ENCODE data around the gene TMCO5A.
"Not testable (repeated sequence)": the region's sequence is repeated elsewhere in the genome, so short reads cannot be mapped to it uniquely, and the experiment has no call there.

Gene TMCO5A

DNA sequence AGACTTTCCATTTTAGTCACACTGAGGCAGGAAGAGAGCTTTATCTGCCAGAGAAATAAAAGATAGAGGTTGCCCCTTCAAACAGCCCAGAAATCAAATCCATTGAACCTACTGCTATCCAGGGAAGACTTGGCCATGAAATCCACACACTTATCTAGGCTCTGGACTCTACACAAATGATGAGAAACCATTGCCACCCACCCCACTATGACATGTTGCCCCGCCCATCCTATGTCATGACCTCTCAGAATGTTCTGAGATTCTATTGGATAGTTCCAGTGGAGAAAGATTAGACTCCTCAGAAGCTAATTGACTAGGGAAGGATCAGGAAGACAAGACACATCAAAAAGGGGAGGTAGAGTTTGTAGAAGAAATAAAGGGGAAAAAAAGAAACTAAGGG is at the start of gene TMCO5A:
TSS of gene TMCO5A (plus strand) at position 301 of the 400 bp plus-strand sequence. CDS start 1,684 bp downstream, outside the sequence.
- DNase-seq, result no peak

- no peak for DNase-seq
These were observed 48.8 kb upstream of the TMCO5A start for GRCh38 chr15:37885651-37886050.

GRCh38 chr15:37888356-37888755 is 46.1 kb upstream of the TMCO5A start:
- DNase-seq, result no peak

DNA sequence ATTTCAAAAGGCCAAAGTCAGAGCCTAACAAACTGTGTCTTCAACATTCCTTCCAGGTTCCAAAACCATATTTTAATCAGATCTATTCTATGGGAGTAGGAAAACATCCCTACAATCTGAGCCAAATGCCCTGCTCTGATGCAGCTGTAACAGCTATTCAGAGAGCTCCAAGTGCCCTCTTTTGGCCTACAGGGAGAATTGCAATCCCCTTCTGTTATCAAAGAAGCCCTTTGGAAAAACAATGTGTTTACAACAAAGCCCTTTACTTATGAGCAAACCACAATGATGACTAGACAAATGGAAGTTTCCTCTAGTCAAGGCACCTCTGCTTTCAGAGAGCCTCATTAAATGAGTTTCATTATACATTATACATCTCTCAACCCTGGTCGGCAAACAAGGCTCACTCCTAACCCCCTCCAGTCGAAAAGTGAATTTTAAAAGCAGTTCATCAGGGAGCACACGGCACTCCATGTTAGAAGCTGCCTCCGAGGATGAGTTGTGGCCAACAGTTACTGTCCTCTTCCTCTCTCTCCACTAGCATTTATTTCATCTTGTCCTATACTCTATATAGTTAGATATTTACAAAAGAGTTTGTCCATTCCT is 42.6 kb upstream of the TMCO5A start:
- peak; percentile 46 for DNase-seq

GRCh38 chr15:37893309-37893708 is 41.1 kb upstream of the TMCO5A start:
- no peak for DNase-seq

DNA sequence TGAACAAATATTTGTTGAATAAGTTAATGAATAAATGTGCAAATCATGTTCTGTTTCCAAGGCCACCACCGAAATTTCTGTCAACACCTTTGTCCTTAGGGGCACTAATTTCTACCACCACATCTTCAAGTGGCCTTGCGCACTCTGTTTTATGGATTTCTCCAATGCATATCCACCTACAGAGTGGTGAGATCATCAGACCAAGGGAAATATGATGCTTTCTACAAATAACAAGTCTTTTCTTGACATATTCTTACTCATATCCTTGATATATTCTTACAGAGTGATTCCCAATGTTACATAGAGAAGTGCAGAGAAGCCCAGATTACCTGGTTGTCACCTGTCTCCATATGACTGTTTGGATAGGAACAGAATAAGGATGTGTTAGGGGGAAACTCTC is 36.1 kb upstream of the TMCO5A start:
- DNase-seq, result no peak

GRCh38 chr15:37900326-37901221 is 33.9 kb upstream of the TMCO5A start:
- no peak for DNase-seq

DNA sequence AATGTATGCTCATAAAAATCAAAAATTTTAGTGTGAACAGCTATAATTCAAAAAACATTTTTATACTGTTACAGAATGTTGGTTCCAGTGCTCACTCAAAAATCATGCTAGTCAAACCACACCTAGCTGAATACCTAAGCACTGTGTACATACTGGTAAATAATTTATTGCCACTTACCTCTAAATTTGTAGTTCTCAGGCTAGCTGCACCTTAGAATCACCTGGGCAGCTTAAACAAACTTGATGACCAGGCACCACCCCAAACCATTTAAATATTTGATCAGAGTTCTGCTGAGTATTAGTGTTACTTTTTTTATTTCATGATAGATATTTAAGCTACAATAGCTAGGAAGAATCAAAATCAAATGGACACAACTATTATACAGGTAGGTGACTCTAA is 32.3 kb upstream of the TMCO5A start:
- DNase-seq, result no peak

DNA sequence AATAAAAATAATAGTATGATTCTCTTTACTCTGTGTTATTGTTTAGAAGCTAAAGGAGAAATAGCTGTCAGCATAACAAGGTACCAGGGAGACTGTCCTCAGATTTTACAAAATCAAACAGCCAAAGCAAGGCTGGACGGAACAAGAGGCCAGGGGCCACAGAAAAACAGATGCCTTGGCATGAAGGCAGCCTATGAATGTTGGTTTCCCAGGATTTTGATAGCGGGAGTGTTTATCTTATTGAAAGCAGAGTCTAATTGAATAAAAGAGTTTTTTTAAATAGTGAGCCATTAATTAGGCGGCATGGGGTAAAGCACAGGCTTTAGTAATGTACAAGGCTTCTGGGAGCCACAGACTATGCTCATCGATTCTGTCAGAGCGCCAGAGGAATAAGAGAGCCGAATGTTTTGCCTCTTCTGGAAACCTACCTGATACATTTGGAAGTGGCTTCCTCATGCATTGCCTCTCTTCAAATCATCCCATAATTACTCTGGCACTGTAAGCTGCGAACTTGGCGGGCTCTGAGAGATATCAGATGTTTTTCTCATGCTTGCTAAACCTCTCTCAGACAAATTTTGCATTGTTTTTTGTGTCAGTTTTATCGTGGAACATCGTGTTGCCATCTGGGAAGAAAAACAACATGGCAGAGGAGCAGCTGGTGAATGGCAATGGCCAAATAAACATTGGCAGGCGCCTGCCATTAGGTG is 30.4 kb upstream of the TMCO5A start:
- no peak for DNase-seq

DNA sequence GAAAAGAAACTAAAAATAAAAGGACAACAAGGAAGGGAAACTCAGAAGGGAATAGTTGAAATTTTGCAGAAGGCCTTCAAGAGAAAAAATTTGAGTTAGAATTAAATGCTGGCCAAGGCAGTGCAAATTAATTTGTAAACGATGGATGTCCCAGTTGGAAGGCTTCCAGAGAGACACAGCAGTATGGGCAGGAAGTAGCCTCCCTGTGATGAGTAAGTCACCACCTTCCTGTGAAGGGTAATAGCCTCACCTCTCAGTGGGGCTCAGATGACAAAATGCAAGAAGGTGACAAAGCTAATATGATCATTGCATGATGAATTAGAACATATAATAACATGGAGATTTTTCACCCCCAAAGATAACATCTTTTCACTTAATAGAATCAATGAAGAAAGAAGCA is 27.3 kb upstream of the TMCO5A start:
- peak; percentile 17 for DNase-seq

GRCh38 chr15:37921527-37922385 is 12.7 kb upstream of the TMCO5A start:
- no peak for DNase-seq

GRCh38 chr15:37926136-37926535 is 8.3 kb upstream of the TMCO5A start:
- DNase-seq, result no peak

DNA sequence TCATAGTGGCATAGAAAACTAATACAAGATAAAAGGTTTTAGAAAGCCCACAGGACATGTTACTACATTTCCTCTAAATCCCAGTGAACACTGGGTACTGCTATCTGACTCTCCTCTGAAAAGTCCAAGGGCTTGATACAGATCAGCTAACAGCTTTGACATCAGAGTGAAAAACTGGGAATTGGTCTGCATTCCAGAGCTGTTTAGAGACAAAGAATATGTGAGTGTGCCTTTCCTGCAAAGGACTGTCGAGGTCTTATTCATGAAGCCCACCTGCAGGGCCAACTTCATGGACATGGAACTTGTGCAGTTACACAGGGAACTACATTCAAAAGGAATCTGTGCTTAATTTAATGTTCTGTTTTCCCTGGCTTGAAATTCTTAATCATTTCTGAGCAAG is 5.2 kb upstream of the TMCO5A start:
- DNase-seq, result no peak

- DNase-seq, result no peak
These were observed 3.1 kb upstream of the TMCO5A start for GRCh38 chr15:37931321-37931720.

- DNase-seq, result no peak
These were observed 2.6 kb upstream of the TMCO5A start for GRCh38 chr15:37931868-37932267.

DNA sequence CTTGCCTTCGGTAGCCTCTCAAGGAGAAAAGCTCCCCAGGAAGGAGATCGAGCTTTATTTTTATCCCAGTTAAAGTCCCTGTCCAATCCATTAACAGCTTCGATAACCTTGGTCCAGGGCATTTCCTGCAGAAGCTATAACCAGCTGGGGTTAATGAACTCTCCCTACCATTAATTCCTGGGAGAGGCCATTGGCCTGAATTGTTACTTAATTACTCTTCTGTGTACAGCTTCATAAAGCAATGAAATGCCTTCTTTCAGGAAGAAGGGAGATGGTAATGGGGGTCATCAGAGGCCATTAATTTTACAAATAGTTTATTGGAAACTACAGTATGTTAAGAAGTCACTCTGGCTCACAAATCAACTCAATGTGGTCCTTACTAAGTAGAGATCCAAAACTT is 1.9 kb upstream of the TMCO5A start:
- no peak for DNase-seq

- DNase-seq, result no peak
These were observed 774 bp upstream of the TMCO5A start for GRCh38 chr15:37933666-37934065.

DNA sequence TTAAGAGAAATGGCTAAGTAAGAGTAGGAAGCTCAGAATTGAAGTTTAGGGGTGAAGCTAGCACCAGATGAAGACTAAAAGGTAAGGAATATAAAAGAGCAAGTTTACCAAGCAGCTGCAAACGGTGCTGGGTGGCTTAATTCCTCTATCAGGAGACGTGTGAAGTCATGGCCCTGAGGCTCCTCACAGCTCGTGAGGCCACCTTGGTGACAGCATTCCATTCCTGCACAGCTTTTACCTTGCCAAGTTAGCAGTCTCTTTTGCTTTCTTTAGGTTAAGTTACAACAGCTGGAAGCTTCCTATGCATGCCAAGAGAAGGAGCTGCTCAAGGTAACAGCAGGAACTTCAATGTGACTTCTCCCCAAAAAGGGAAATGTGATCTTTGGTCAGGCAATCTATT is 6.4 kb downstream of the TMCO5A start:
- no peak for DNase-seq

DNA sequence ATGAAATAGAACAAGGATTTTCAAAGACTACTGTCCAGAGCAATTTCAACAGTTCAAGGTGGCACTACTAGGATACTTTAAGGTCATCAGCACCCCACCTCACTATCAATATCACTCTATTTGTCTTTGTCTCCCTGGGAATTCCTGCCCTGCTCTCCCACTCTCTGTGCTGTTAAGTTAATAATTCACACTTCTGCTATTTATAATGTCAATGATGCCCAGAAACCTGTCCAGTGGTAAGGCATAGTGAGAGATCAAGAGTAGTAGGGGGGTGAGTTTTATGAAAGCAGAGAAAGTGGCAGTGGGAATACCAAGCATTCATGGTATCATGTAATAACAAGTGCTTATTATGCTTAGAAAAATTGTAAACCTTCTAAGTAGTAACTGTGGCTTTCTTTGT is 7.3 kb downstream of the TMCO5A start:
- no peak for DNase-seq

DNA sequence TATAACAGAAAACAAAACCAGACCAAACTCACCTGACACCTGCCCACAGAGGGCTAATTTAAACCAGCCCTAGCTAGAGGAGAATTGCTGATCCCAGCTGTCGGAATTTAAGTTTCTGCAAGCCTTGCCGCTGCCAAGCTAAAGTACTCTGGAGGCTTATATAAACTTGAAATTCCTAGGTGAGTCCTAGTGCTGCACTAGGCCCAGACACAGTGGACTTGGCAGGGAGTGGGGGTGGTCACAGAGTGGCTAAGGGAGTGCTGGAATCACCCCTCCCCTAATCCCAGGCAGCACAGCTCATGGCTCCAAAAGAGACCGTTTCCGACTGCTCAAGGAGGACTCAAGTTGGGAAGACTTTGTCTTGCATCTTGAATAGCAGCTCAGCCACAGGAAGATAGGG is 17.6 kb downstream of the TMCO5A start:
- DNase-seq, result no peak

DNA sequence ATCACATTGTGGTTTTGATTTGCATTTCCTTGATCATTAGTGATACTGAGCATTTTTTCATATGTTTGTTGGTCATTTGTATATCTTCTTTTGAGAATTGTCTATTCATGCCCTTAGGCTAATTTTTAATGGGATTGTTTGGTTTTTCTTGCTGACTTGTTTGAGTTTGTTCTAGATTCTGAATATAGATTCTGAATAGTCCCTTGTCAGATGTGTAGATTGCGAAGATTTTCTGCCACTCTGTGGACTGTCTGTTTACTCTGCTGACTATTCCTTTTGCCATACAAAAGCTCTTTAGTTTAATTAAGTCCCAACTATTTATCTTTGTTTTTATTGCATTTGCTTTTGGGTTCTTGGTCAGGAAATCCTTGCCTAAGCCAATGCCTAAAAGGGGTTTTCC is 26.3 kb downstream of the TMCO5A start:
- DNase-seq, result not testable (repeated sequence)

- DNase-seq, result no peak
These were observed 33.3 kb downstream of the TMCO5A start for GRCh38 chr15:37967788-37968187.

GRCh38 chr15:37973856-37974255 is 39.4 kb downstream of the TMCO5A start:
- DNase-seq, result no peak

All from NCI-H2081 treated with DMSO at 0.1 percent for 48 hours (cell line).